GM08714 (cell line): ENCODE results near the gene ODF2.
"Not testable (repeated sequence)": the region's sequence is repeated elsewhere in the genome, so short reads cannot be mapped to it uniquely, and the experiment has no call there.

Experiments
- H3K4me3 ChIP-seq: fragments of 200-500 bp; sonication (Bioruptor generic); 2 replicates; pipeline ENCODE4 v1.5.1; 2014; ENCODE audit warnings: mild to moderate bottlenecking, low read length, inconsistent platforms
- ZNF274 ChIP-seq: IDR thresholded peaks from 2 replicates; pipeline ENCODE4 v1.6.1; 2012; ENCODE audit warnings: mild to moderate bottlenecking, low read depth, low read length

The ODF2 gene

DNA sequence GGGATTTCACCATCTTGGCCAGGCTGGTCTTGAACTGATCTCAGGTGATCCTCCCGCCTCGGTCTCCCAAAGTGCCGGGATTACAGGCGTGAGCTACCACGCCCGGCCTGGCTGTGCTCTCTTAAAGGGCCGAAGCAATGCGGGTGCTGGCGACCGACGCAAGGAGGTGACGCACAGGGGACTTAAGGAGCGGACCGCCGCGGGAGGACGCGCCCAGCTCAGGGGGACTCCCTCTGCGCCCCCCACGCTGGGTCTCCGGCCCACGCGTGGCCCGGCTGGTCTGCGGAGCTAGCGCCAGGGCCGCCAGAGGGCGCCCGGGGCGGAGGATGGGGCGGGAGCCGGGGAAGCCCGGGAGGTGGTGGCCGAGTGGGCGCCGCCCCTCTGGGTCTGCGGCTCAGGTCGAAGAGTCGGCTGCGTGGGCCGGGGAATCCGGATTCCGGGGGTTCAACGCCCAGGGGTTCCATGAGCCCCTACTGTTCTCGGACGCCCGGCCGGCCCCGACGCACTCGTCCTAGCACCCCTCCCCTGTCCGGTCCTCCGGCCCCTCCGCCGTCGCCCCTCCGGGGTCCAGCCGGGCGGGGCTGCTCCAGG, 35.7 kb upstream of the ODF2 start:
- peak overlapping the region; percentile 70 for H3K4me3 ChIP-seq
- no peak for TF ChIP-seq ZNF274

DNA sequence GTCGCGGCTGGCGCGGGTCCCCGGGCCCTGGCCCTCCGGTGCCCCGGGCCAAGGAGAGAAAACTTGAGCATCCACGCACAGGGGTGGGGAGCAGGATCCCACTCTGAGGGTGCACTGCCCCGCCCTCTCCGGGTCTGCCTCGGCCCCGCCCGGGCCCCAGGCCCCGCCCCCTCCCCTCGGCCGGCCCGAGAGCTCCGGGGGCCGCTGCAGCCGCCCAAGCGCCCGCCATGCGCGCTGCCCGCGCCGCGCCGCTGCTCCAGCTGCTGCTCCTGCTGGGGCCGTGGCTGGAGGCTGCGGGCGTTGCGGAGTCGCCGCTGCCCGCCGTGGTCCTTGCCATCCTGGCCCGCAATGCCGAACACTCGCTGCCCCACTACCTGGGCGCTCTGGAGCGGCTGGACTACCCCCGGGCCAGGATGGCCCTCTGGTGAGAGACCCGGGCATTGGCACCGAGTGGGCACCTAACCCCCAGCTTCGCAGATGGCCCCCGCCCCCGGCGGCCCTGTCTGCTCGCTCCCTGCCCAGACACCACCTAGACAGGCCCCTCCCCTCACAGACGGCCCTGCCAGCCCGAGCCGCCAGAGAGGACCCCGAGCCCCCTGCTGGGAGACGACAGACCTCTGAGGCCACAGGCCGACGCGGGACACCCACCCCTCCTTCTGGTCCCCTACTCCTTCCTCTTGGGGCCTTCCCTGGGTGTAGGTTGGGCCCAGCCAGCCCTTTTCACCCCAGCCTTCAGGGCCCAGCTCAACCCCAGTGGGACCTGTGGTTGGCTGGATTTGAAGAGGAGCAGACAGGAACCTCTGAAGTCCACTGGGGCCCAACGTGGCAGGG, 34.9 kb upstream of the ODF2 start, which contains the start of gene CERCAM:
CERCAM (plus strand) TSS at position 207 of the 831 bp plus-strand sequence; CDS start at position 228, 21 bp downstream.
- no peak for TF ChIP-seq ZNF274
- peak within 1 kb of the TSS; percentile 70 for H3K4me3 ChIP-seq

DNA sequence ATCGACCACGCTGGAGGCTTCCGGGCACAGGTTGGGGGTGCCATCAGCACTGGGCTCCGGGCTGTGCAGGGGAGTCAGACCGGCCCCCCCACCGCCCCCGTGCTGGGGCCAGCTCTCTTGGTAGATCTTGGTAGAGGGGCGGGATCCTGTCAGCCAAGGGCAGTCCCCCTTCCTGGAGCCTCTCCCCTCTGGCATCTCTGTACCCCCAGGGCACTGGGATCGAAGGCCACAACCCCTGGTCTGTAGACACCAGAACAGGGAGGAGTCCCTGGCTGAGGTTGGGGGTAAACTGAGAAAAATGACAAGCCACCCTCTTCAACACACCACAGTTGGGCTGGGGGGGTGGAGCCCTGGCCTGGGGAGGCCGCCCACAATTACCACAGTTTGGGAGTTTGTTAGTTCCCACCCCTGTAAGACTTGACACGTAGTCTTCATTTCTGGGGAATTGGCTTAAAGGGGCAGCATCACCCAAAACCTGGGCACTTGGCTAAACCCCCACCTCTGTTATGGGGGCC, 34.3 kb upstream of the ODF2 start:
- no peak overlapping the region for H3K4me3 ChIP-seq
- TF ChIP-seq ZNF274, result no peak

DNA sequence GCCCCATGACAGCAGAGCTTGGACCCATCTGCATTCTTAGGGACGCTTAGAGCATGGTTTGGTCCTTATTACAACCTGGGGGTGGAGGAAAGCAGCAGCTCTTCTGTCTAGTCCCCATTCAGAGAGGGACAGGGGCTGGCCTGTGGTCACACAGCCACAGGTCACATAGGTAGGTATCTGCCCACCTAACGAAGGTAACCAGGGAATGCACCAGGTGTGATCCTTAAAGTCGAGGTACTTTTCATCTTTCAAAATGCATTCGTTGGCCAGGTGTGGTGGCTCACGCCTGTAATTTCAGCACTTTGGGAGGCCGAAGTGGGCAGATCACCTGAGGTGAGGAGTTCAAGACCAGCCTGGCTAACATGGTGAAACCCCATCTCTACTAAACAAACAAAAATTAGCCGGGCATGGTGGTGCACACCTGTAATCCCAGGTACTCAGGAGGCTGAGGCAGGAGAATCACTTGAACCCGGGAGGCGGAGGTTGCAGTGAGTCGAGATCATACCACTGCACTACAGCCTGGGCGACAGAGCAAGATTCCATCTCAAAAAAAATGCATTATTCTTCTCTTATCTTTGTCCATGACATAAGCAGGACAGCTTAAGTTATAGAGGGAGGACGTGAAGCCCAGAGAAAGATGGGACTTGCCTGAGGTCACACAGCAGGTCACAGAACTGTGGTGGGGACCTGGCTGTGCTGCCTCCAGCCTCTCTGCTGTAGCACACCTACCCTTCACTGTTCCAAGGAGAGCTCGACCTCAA, 33.6 kb upstream of the ODF2 start:
- not testable (repeated sequence) for H3K4me3 ChIP-seq

DNA sequence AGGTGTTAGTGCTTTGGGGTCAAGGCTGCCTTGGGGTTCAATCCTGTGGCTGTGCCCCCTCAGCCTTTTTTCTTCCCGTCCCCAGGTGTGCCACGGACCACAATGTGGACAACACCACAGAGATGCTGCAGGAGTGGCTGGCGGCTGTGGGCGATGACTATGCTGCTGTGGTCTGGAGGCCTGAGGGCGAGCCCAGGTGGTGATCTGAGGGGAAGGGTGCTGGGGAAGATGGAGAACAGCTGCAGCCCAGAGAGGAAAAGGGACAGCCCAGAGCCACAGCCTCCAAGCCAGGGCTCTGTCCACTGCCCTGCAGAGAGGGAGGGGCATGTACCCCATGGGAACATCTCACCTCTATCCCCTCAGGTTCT, 33.0 kb upstream of the ODF2 start:
- H3K4me3 ChIP-seq, result no peak overlapping the region
- TF ChIP-seq ZNF274, result no peak

DNA sequence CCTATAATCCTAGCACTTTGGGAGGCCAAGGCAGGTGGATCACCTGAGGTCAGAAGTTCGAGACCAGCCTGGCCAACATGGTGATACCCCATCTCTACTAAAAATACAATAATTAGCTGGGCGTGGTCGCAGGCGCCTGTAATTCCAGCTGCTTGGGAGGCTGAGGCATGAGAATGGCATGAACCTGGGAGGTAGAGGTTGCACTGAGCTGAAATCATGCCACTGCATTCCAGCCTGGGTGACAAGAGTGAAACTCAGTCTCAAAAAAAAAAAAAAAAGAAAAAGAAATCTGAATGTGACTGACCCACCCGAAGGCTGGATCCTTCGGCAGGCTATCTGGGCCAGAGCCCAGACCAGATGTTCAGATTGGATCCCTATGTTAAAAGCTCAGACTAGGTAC, 32.5 kb upstream of the ODF2 start:
- not testable (repeated sequence) for H3K4me3 ChIP-seq

DNA sequence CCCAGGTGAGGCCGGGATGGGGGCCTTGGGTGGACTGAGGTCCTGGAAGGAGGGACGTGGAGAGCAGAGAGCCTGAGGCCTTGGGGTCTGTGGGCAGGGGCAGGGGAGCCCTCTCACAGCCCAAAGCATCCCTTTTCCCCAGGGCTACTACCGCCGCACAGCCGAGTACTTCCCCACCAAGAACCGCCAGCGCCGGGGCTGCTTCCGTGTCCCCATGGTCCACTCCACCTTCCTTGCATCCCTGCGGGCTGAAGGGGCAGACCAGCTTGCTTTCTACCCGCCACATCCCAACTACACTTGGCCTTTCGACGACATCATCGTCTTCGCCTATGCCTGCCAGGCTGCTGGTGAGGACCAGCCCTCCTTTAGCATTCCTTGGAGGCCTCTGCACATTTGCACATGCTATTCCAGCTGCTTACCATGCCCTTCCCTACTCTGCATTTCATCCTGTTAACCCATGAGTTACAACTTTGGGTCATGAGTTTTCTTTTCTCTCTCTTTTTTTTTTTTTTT, 31.5 kb upstream of the ODF2 start:
- H3K4me3 ChIP-seq, result no peak overlapping the region
- no peak for TF ChIP-seq ZNF274

DNA sequence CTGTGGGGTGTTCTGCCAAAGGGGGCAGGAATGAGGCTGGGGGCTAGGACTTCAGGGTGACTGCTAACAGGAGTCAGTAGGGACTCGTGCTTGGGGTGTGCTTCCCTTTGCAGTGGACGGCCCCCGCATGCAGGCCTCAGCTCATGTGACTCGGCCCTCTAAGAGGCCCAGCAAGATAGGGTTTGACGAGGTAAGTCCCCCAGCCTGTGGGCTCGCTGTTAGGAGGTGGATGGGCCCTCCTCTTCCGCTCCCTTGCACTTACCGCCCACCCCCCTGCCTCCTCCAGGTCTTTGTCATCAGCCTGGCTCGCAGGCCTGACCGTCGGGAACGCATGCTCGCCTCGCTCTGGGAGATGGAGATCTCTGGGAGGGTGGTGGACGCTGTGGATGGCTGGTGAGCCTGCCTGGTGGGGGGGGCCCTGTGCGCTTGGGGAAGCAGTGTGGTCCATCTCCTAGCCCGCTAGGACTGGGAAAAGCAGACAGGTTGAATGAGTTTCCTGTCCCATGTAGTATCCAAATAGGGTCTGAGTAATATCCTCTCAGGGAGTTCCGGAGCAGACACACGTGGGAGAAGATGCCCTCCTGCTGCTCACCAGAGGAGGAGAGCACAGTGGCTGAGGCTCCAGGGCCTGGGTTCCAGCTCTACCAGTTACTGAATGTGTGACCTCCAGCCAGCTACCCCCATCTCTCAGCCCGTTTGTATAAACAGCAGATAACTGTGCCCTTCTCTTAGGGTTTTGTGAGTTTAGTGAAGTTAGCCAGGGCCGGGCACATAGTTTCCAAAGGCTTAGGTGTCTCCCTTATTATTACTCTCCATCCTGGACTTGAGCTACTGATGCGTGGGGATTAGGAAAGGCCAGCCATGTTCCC, 26.9 kb upstream of the ODF2 start:
- TF ChIP-seq ZNF274, result no peak
- H3K4me3 ChIP-seq, result no peak overlapping the region

DNA sequence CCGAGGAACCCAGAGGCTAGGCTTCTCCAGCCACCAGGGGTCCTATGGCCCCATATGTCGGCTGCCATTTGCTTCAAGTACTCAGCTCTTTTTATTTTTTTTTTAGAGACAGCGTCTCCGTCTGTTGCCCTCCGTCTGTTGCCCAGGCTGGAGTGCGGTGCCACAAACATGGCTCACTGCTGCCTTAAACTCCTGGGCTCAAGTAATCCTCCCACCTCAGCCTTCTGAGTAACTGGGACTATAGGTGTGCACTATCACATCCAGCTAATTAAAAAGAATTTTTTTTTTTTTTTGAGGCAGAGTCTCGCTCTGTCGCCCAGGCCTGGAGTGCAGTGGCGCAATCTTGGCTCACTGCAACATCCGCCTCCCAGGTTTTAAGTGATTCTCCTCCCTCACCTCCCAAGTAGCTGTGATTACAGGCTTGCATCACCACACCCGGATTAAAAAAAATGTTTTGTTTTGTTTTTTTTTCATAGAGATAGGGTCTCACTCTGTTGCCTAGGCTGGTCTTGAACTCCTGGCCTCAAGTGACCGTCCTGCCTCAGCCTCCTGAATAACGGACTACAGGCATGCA, 26.2 kb upstream of the ODF2 start:
- TF ChIP-seq ZNF274, result no peak
- H3K4me3 ChIP-seq, result no peak overlapping the region

DNA sequence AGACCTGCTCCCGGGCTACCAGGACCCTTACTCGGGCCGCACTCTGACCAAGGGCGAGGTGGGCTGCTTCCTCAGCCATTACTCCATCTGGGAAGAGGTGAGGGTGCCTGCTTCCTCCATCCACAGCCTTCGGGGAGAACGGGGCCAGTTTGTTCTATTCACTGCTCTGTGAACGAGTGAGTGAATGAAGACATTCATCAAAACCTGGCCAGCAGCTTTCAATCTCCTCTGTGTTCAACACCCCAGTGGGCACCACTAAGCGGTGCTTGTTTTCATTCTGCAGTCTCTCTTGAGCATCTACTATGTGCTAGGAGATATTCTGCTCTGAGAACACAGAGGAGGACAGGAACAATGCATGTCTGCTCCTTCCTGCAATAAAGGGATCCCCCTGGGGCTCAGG, 24.6 kb upstream of the ODF2 start:
- TF ChIP-seq ZNF274, result no peak
- no peak overlapping the region for H3K4me3 ChIP-seq

DNA sequence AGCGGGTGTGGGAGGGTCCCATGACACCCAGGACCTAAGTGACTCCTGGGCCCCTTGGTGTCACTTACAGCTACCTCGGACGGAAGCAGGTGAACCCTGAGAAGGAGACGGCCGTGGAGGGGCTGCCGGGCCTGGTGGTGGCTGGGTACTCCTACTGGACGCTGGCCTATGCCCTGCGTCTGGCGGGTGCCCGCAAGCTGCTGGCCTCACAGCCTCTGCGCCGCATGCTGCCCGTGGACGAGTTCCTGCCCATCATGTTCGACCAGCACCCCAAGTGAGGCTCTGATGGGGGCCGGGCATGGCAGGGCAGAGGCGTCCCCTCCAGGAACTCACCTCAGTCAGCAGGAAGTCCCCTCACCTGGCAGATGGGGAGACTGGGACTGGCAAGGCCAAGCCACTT, 21.5 kb upstream of the ODF2 start:
- TF ChIP-seq ZNF274, result no peak
- no peak overlapping the region for H3K4me3 ChIP-seq

DNA sequence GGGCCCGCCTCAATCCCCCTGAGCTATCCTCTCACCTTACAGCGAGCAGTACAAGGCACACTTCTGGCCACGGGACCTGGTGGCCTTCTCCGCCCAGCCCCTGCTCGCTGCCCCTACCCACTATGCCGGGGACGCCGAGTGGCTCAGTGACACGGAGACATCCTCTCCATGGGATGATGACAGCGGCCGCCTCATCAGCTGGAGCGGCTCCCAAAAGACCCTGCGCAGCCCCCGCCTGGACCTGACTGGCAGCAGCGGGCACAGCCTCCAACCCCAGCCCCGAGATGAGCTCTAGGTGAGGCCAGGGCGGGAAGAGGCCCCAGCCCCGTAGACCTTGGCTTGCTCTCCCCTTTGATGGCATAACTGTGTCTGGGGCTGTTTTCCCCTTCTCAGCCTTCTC, 20.2 kb upstream of the ODF2 start:
- no peak overlapping the region for H3K4me3 ChIP-seq
- no peak for TF ChIP-seq ZNF274

DNA sequence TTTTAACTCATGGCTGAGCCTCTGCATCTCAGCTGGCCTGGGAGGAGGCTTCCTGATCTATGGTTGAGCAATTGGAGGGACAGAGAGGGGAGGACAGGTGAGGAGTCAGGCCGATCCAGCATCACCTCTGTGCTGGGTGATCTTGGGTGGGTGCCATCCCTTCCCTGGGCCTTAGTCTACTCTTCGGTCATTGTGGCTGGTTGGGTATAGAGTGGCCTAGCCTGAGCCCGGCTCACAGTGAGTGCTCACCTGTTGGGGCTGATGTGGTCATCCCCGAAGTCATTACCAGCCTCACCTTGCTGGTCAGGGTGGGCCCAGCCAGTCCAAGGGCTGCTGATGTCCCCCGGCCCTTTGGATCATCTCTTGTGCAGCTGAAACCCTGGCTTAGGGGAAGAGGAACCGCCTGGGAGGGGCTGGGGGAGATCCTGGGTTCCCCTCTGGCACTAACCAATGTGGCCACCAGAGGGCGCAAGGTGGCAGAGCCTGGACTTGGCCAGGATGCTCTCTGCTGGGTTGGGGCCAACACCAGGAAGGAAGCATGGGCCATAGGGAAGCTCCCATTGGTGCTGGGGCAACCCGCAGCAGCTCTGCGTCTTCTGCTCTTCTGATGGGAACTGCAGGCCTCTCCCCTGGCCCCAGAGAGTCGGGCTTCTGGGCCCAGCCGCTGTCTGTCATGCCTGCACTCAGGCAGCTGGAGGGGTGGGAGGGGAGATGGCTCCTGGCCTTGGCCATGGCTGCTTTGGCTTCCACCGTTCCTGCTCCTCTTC, 17.3 kb upstream of the ODF2 start:
- no peak for TF ChIP-seq ZNF274
- H3K4me3 ChIP-seq, result no peak overlapping the region
